Spleen (tissue), 7 donors: ENCODE data around the gene CFAP91.

Experiments used
- CTCF ChIP-seq, 11 experiments: fragments of 200-600 bp in 7 of 11; fragments of 450-650 bp in 4 of 11; sonication (generic) in 4 of 11; IDR thresholded peaks in 8 of 11; conservative IDR thresholded peaks in 3 of 11; 1 replicate in 7 of 11; 2 replicates in 4 of 11; pipeline versions ENCODE4 v1.4.0 to v1.8.0; 2016 to 2021; ENCODE audit warnings: antibody characterized with exemption in 11 of 11, inconsistent platforms in 4 of 11, mild to moderate bottlenecking in 1 of 11
- POLR2AphosphoS5 ChIP-seq, 3 donors: sonication (generic); formaldehyde crosslinking; IDR thresholded peaks; one replicate each; pipeline ENCODE4 v1.5.1; 2017; ENCODE audit warnings: antibody characterized with exemption in 3 of 3
- donor health status: DM: no; HTN: no; CAD: no; lungs with moderate emphysema.
- donor health status: DM: no; HTN: no; CAD: no.
- donor health status: DM: no; HTN: no; CAD: no.

DNA sequence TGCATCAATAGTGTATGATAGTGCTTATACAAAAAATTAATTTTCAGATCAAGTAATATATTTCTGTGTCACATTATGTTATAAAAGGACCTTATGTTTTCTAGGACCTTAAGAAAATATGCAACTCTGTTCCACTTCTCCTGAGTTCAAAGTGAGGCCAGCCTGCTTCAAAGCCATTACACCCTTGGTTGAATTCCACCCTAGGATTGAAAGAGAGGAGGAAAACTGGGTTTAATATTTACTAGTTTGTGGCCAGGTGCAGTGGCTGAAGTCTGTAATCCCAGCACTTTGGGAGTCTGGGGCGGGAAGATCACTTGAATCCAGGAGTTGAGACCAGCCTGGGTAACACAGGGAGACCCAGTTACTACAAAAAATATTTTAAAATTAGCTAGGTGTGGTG is 46.2 kb downstream of the CFAP91 start:
- no peak for TF ChIP-seq CTCF (IDR thresholded peaks at IDR 0.05 in 8 of 11, conservative IDR thresholded peaks at IDR 0.05 in 3 of 11)
- TF ChIP-seq POLR2AphosphoS5 (IDR thresholded peaks at IDR 0.05), result no peak
